H7 (cell line): ENCODE results near the gene CNTRL. TPM values are rescaled to one million over a fixed set of nuclear protein-coding genes. Genes with fewer than 3 reads are reported as not detected.

Source experiments
- DNase-seq: peaks from one replicate; pipeline ENCODE4 v3.0.0; 2012
- H3K27me3 ChIP-seq: 2 replicates; pipeline ENCODE4 v1.6.0; 2011; ENCODE audit warnings: mild to moderate bottlenecking, low read length; ENCODE audit not compliant: control insufficient read depth, insufficient read depth
- H3K36me3 ChIP-seq: replicated peaks from 2 replicates; pipeline ENCODE4 v1.5.1; 2011; ENCODE audit warnings: low read length; ENCODE audit not compliant: control insufficient read depth, insufficient read depth
- H3K4me3 ChIP-seq: 2 replicates; pipeline ENCODE4 v1.5.1; 2011; ENCODE audit warnings: low read depth, mild to moderate bottlenecking, control low read depth, low read length, moderate library complexity; ENCODE audit not compliant: insufficient read depth
- total RNA-seq: library from RNA; depleted of rRNA; stranded (reverse); fragments of >200 nt; shearing (Covaris generic); gene quantifications from 2 replicates; pipeline ENCODE4 v1.2.3, GENCODE V29; 2014

CNTRL gene
- total RNA-seq, 1 experiment from 2014 or later, result 9.3 TPM

- H3K36me3 ChIP-seq, result no peaks in the 10 kb centered on the region
- H3K4me3 ChIP-seq, result no peak overlapping the region
- no peaks in the 10 kb centered on the region for H3K27me3 ChIP-seq
- no peak for DNase-seq
Measured at GRCh38 chr9:121133104-121133816, 58.5 kb downstream of the CNTRL start.

GRCh38 chr9:121135642-121136041 is 60.9 kb downstream of the CNTRL start:
- peak; percentile 10 for DNase-seq
- no peaks in the 10 kb centered on the region for H3K27me3 ChIP-seq

GRCh38 chr9:121138561-121138960 is 63.8 kb downstream of the CNTRL start:
- Histone ChIP-seq H3K36me3 (no peaks in the 10 kb centered on the region), H3K4me3 (no peak overlapping the region), H3K27me3 (no peaks in the 10 kb centered on the region)
- DNase-seq, result no peak

More at GRCh38 chr9:121135642-121136041, 60.9 kb downstream of the CNTRL start:
- no peak overlapping the region for H3K4me3 ChIP-seq
- H3K36me3 ChIP-seq, result no peaks in the 10 kb centered on the region

GRCh38 chr9:121138973-121139372 is 64.2 kb downstream of the CNTRL start:
- DNase-seq, result no peak
- no peaks in the 10 kb centered on the region for H3K27me3 ChIP-seq
- H3K36me3 ChIP-seq, result no peaks in the 10 kb centered on the region; the same call in 1 of the 2 replicates
- H3K4me3 ChIP-seq, result no peak overlapping the region

GRCh38 chr9:121140162-121140561 is 65.4 kb downstream of the CNTRL start:
- no peaks in the 10 kb centered on the region; the same call in none of the 2 replicates for H3K36me3 ChIP-seq
- H3K27me3 ChIP-seq, result no peaks in the 10 kb centered on the region
- no peak overlapping the region for H3K4me3 ChIP-seq
- no peak for DNase-seq

GRCh38 chr9:121141306-121141705 is 66.6 kb downstream of the CNTRL start:
- H3K4me3 ChIP-seq, result no peak overlapping the region
- no peaks in the 10 kb centered on the region; the same call in none of the 2 replicates for H3K36me3 ChIP-seq
- DNase-seq, result no peak
- no peaks in the 10 kb centered on the region for H3K27me3 ChIP-seq

- Histone ChIP-seq H3K4me3 (no peak overlapping the region), H3K27me3 (no peaks in the 10 kb centered on the region), H3K36me3 (no peaks in the 10 kb centered on the region; the same call in none of the 2 replicates)
- no peak for DNase-seq
Measured at GRCh38 chr9:121141706-121142105, 67.0 kb downstream of the CNTRL start.

GRCh38 chr9:121143771-121144170 is 69.0 kb downstream of the CNTRL start:
- H3K27me3 ChIP-seq, result no peaks in the 10 kb centered on the region
- DNase-seq, result no peak
- no peaks in the 10 kb centered on the region; the same call in none of the 2 replicates for H3K36me3 ChIP-seq
- H3K4me3 ChIP-seq, result no peak overlapping the region

GRCh38 chr9:121144482-121144881 is 69.7 kb downstream of the CNTRL start:
- Histone ChIP-seq H3K4me3 (no peak overlapping the region), H3K36me3 (no peaks in the 10 kb centered on the region; the same call in none of the 2 replicates), H3K27me3 (no peaks in the 10 kb centered on the region)
- DNase-seq, result no peak

- DNase-seq, result no peak
- Histone ChIP-seq H3K27me3 (no peaks in the 10 kb centered on the region), H3K4me3 (no peak overlapping the region), H3K36me3 (no peaks in the 10 kb centered on the region; the same call in 1 of the 2 replicates)
Measured at GRCh38 chr9:121150188-121150587, 75.4 kb downstream of the CNTRL start.

GRCh38 chr9:121153642-121154041 is 78.9 kb downstream of the CNTRL start:
- Histone ChIP-seq H3K4me3 (no peak overlapping the region), H3K27me3 (no peaks in the 10 kb centered on the region), H3K36me3 (no peaks in the 10 kb centered on the region; the same call in 1 of the 2 replicates)
- no peak for DNase-seq

- no peak overlapping the region for H3K4me3 ChIP-seq
- no peaks in the 10 kb centered on the region for H3K27me3 ChIP-seq
- no peak for DNase-seq
- no peaks in the 10 kb centered on the region; the same call in 1 of the 2 replicates for H3K36me3 ChIP-seq
Measured at GRCh38 chr9:121154782-121155181, 80.0 kb downstream of the CNTRL start.

GRCh38 chr9:121156263-121156731 is 81.5 kb downstream of the CNTRL start:
- no peak for DNase-seq
- Histone ChIP-seq H3K27me3 (no peaks in the 10 kb centered on the region), H3K4me3 (no peak overlapping the region), H3K36me3 (no peaks in the 10 kb centered on the region; the same call in 1 of the 2 replicates)

GRCh38 chr9:121157939-121158338 is 83.2 kb downstream of the CNTRL start:
- no peak for DNase-seq
- H3K27me3 ChIP-seq, result no peaks in the 10 kb centered on the region
- H3K4me3 ChIP-seq, result no peak overlapping the region
- no peaks in the 10 kb centered on the region; the same call in 1 of the 2 replicates for H3K36me3 ChIP-seq

GRCh38 chr9:121160025-121160424 is 85.3 kb downstream of the CNTRL start:
- H3K27me3 ChIP-seq, result no peaks in the 10 kb centered on the region
- H3K4me3 ChIP-seq, result no peak overlapping the region
- DNase-seq, result no peak
- H3K36me3 ChIP-seq, result no peaks in the 10 kb centered on the region
